Glomerular endothelial cell (primary cell): Measurements from ENCODE around the gene APBA1. TPM values are rescaled to one million over a fixed set of nuclear protein-coding genes. Genes with fewer than 3 reads are reported as not detected.
"Not testable (repeated sequence)": the region's sequence is repeated elsewhere in the genome, so short reads cannot be mapped to it uniquely, and the experiment has no call there.

ENCODE experiments used
- DNase-seq: peaks from one replicate; pipeline ENCODE4 v3.0.0-alpha.2; 2011; ENCODE audit warnings: low read depth, low spot score; ENCODE audit errors: extremely low read depth
- total RNA-seq: library from RNA; depleted of rRNA; stranded (reverse); fragments of >200 nt; gene quantifications from 2 replicates; pipeline ENCODE4 v1.2.3, GENCODE V29; 2015

Gene APBA1
- total RNA-seq, 1 donor from 2014 or later = 15.2 TPM

DNA sequence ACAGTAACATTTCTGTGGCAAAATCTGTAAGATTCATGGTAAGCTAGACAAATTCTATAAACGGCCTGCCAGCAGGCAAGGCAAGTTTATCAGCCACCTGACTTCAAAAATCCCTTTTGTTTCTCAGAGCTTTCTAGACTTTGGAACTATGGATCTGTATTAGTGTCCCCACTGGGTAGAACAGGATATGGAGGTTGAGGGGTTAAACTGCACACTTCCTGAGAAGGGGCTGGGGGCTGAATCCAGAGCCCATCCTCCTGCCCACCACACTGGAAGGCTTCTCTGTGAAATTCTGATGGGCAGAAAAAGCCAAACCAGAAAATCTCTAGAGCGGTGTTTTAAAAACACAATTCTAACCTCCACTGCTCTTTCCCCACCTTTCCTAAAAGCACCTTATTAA lies 218.4 kb downstream of the APBA1 start:
- no peak for DNase-seq

GRCh38 chr9:69452110-69452782 lies 219.9 kb downstream of the APBA1 start:
- DNase-seq = no peak

GRCh38 chr9:69446496-69446895 lies 225.7 kb downstream of the APBA1 start:
- no peak for DNase-seq

GRCh38 chr9:69445251-69445650 lies 226.9 kb downstream of the APBA1 start:
- no peak for DNase-seq

DNA sequence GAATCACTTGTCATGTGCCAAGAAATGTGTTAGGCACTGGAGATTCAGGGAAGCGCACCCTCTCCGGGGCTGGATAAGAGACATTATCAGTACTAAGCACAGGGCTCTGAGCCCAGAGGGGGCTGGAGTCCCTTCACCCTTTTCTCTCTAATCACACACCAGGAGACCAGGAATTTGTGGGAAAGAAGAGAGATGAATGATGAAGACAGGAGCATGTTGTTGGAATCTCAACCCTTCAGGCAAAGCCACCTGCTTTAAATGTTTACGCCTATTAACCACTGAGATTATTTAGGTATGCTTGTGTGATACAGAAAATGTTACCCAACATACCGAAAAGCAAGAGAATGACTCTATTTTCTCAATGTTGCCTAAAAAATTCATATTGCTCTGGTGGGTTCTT lies 227.4 kb downstream of the APBA1 start:
- no peak for DNase-seq

DNA sequence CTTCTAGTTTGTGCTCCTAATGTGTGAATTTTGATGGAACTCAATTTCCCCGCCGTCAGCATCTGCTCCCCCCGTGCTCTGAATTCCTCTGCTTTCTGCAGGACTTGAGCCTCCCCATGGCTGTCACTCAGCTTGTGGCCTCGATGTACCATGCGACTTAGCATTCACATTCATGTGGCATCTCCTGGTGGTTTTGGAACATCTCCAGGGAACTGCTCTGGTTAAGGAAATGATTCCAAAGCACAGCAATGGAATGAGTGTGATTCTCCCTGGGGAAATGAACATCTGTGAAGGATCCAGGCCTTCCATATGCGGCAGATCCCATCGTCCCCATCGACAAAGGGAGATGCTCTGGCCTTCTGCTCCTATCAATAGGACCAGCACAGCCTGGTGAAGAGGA lies 228.2 kb downstream of the APBA1 start:
- DNase-seq = no peak

DNA sequence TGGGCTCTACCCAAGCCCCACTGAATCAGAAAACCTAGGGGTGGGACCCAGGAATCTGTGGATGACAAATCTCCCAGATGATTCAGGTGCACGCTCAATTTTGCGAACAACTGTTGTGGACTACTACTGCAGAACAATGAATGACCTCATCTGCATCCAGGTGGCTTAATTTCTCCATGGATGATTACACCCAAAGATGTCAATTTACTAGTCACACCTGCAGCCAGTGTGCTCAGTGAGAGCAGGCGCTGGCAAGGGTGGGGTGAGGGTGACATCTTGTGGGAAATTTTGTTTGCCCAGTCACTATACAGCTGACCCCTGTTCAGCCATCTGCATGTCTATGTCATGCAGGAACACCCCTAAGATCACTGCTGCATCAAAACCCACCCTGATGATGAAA lies 229.0 kb downstream of the APBA1 start:
- no peak for DNase-seq

- no peak for DNase-seq
Measured at GRCh38 chr9:69442486-69442885, 229.7 kb downstream of the APBA1 start.

DNA sequence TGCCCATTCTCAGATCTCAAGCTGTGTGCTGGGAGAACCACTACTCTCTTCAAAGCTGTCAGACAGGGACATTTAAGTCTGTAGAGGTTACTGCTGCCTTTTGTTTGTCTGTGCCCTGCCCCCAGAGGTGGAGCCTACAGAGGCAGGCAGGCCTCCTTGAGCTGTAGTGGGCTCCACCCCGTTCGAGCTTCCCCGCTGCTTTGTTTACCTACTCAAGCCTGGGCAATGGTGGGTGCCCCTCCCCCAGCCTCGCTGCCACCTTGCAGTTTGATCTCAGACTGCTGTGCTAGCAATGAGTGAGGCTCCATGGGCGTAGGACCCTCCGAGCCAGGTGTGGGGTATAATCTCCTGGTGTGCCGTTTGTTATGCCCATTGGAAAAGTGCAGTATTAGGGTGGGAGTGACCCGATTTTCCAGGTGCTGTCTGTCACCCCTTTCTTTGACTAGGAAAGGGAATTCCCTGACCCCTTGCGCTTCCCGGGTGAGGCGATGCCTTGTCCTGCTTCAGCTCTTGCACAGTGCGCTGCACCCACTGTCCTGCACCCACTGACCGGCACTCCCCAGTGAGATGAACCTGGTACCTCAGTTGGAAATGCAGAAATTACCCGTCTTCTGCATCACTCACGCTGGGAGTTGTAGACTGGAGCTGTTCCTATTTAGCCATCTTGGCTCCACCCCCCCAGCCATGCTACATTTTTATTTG lies 231.8 kb downstream of the APBA1 start:
- not testable (repeated sequence) for DNase-seq

DNA sequence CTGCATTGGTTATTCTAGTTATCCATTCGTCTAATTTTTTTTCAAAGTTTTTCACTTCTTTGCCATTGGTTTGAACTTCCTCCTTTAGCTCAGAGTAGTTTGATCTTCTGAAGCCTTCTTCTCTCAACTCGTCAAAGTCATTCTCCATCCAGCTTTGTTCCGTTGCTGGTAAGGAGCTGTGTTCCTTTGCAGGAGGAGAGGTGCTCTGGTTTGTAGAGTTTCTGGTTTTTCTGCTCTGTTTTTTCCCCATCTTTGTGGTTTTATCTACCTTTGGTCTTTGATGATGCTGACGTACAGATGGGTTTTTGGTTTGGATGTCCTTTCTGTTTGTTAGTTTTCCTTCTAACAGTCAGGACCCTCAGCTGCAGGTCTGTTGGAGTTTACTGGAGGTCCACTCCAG lies 232.5 kb downstream of the APBA1 start:
- not testable (repeated sequence) for DNase-seq

DNA sequence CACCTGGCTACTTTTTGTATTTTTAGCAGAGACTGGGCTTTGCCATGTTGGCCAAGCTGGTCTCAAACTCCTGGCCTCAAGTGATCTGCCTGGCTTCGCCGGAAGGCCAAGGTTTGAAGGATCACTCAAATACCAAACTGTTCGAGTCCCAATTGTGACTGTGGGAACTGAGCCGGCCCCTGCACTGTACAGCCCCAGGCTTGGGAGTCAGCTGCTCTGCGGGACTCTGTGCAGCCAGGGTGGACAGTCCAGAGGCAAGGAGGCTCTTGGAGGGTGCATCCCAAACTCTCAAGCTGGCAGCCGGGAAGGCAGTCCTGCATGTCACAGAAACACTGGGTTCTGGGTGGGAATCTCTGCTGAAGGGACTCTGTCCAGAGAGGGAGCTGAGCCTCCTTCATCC lies 238.2 kb downstream of the APBA1 start:
- no peak for DNase-seq

DNA sequence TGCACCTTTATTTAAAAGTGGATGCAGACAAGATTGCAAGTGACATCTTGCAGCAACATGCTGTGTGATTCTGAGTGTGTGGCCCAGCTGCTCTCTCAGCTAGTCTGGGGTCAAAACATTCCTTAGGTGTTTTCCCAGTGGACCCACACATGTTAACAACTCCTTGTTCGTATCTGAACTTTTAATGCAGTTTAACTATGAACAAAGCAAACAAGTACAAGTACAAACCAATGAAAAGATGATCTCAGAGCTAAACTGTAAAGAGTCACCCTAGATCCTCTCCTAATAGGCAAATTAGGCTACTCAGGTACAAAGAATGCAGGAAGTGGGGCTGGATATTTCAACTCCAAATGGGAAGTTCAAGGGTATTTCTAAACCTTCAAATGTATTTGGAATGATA lies 238.8 kb downstream of the APBA1 start:
- no peak for DNase-seq

DNA sequence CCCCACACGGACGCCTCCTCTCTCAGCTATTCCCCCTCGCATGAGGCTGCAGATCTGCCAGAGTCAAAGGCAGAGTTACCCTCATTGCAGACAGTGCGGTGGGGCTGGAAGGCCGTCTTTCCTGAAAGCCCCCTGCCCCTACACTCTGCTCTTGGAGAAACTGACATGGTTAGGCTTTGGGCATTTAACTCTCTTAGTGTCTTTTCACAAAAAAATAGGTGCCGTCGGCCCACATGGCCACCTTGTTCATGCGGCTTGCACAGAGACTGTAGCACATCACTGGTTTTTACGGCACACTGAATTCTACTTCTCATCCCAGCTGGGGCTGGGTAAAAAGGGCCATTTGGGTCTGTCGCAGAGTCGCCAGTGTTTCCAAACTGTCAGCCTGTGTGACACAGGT lies 239.5 kb downstream of the APBA1 start:
- no peak for DNase-seq

GRCh38 chr9:69431777-69432176 lies 240.4 kb downstream of the APBA1 start:
- no peak for DNase-seq

DNA sequence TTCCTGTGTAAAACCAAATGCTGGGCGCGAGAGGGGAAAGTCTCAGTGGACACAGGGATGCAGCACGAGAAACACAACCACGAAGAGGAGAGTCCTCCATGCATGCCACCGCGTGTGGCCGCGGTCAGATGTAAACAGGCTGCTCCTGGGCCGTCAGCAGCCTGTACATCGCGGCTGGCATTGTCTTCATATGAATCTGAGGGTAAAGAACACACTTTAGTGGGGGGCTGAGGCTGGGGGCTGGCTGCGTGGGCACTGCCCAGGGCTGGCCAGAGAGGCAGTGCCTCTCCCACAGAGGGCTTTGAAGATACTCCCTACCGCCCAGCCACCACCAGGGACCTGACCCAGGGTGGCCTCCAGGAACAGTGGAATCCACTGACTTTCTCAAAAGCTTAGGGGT lies 241.0 kb downstream of the APBA1 start:
- DNase-seq = no peak

- no peak for DNase-seq
Measured at GRCh38 chr9:69430206-69430605, 242.0 kb downstream of the APBA1 start.

DNA sequence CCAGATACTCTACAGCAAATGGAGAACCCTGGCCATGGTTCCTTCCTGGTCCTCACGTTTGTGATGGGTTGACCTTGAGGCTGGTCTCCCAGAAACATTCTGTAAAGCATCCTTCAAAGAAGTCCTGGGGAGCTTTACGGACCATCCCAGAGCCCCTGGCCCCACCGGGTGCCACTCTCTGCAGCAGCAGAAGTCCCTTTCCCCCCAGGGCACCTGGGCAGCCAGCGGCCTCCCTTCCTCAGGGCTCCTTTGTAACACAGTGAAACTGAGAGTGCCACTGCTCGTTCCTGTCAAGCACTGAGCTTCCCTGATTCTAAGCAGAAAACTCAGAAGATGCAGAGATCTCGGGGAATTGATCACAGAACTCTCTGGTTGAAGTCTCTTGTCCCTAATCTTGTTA lies 242.9 kb downstream of the APBA1 start:
- no peak for DNase-seq

- DNase-seq = no peak
Measured at GRCh38 chr9:69428017-69428785, 244.0 kb downstream of the APBA1 start.

GRCh38 chr9:69427286-69427685 lies 244.9 kb downstream of the APBA1 start:
- no peak for DNase-seq

- DNase-seq = no peak
Measured at GRCh38 chr9:69425136-69425801, 246.9 kb downstream of the APBA1 start.
